Skeletal muscle cell (primary cell): ENCODE data around the gene FYB1.

Source experiments
- DNase-seq: peaks from one replicate; pipeline ENCODE4 v3.0.0-alpha.2; 2010; ENCODE audit warnings: low read depth
- H3K4me3 ChIP-seq: 2 replicates; pipeline ENCODE4 v1.5.1; 2011; ENCODE audit warnings: low read depth, mild to moderate bottlenecking, control low read depth, low read length, moderate library complexity

FYB1 gene

GRCh38 chr5:39167141-39167971 lies 52.0 kb downstream of the FYB1 start:
- DNase-seq = no peak
- no peak overlapping the region for H3K4me3 ChIP-seq

- no peak for DNase-seq
Observed at GRCh38 chr5:39164529-39165402, 54.6 kb downstream of the FYB1 start.

GRCh38 chr5:39164016-39164415 lies 55.3 kb downstream of the FYB1 start:
- no peak for DNase-seq
- no peak overlapping the region for H3K4me3 ChIP-seq

More at GRCh38 chr5:39164529-39165402, 54.6 kb downstream of the FYB1 start:
- H3K4me3 ChIP-seq = no peak overlapping the region

DNA sequence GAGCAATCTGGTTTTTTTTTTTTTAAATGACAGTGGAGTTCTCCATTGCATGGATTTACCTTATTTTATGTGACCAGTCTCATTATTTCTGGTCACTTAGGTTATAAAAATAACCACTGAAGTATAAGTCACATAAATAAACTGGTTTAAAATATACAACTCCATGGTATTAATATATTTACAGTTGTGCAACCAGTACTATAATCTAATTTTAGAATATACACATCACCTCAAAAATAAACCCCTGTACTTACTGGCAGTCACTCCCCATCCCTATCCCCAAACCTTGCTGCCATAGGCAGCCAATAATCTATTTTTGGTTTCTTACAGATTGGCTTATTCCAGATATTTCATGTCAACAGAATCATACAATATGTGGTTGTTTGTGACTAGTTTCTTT lies 57.8 kb downstream of the FYB1 start:
- H3K4me3 ChIP-seq = no peak overlapping the region
- DNase-seq = no peak

DNA sequence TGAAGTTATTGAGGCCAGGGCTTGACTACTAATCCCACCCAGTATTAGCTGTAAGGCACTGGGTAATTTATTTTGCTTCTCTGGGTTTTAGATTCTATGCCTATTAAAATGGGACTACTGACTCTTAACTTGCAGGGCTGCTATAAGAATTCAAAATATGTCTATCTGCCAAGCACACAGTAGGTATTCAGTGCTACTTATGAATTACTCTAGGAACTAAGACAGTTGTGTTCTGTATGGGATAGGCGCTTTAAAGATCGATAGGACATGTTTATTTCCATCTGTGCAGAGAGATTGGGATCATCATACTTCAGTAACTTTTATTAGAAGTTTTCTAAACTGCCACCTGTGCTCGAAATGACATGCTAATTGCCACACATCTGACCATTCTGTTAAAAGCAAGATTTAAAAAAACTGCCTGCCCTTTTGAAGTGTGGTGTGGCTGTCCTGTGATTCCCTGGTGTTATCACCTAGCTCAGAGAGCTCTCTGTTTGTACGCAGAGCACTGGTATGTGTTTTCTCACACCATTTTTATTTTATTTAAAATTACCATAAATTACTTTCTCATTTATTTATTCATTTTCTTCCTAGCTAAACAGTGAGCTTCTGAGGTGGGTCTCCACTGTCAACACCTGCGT lies 58.7 kb downstream of the FYB1 start:
- no peak overlapping the region for H3K4me3 ChIP-seq
- DNase-seq = no peak

DNA sequence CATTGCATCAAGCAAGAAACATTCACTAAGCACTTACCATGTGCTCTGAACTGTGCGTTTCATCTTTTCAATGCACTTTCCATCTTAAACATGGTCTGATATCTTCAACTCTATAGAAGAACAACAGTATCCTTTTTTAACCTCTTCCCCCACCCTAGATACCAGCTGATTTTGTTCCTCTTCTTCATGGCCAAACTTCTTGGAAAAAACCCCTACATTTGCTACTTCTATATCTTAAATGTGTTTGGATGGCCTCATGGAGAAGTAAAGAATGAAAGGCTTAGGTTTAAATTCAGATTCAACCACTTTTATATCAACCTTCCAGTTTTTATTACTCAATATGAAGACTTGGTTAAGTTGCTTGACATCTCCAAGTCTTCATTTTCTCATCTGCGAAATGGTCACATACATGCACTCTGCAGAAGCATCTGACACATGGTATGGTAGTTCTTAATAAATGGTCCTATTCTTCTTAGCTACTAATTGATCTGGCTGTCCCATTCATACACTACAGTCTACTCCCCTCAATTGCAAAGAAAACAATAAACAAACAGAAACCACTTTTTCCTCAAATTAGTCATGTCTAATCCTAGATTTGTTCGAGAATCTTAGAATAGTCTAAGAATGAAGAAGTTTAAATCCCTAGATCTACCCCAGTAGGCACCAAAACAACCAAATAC lies 59.4 kb downstream of the FYB1 start:
- no peak for DNase-seq
- H3K4me3 ChIP-seq = no peak overlapping the region

GRCh38 chr5:39158786-39159185 lies 60.6 kb downstream of the FYB1 start:
- H3K4me3 ChIP-seq = no peak overlapping the region
- no peak for DNase-seq

DNA sequence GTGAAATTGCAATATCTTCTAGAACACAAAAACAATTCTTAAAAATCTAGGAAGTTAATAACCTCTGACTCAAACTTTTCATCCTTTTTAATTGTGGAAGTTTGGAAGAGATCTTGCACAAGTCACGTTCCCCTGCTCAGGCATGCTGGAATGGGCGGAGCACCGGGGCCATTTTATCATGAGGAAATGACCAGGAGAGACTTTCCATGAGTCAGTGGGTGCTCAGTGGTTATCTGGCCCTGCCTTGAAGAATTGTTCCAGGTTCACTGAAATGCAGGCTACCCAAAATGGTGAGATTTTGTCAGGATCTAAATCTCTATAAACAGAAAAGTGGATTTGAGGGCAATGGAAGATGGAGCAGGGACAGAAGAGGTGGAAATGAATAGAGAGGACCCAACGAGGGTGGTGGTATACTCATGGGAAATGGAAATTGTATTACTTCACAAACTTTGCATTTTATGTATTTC lies 61.2 kb downstream of the FYB1 start:
- no peak for DNase-seq
- H3K4me3 ChIP-seq = no peak overlapping the region

DNA sequence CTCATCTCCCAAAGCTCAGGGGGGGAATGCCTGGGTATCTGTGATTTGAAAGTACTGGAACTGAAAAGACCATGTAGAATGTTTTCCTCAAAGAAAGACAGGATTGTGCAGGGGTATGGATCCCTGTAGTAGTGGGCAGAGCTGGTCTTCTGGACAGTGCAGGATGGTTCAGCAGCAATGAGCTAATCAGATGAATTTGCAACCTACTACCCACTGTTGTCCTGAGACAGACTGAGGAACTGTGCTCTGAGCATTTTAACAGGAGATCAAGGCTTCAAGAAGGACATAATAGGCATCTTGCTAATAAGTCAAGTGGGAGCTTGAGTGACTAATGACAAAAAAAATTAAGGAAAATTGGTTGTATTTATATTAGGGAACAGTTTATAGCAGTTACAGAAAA lies 61.7 kb downstream of the FYB1 start:
- DNase-seq = no peak
- H3K4me3 ChIP-seq = no peak overlapping the region

- no peak for DNase-seq
- H3K4me3 ChIP-seq = no peak overlapping the region
Observed at GRCh38 chr5:39156082-39156481, 63.3 kb downstream of the FYB1 start.

DNA sequence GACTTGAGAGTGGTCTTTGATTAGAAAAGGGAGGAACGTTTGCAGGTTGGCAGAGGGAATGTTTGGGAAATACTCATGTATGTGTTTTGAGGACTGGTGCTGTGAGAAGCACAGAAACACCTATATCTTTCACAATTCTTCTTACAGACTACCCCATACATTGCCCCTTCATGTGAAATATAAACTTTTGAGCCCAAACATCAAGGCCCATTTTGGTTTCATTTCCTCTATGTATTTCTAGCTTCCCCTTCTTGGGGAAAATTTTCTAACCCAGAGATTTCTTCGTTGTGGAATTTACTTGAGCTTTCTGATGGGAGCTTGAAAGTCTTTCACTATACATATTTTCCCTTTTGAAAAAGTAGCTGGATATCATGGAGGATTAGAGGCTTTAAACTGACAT lies 67.6 kb downstream of the FYB1 start:
- H3K4me3 ChIP-seq = no peak overlapping the region
- no peak for DNase-seq

GRCh38 chr5:39149966-39150365 lies 69.4 kb downstream of the FYB1 start:
- no peak overlapping the region for H3K4me3 ChIP-seq
- no peak for DNase-seq

GRCh38 chr5:39148983-39149534 lies 70.3 kb downstream of the FYB1 start:
- no peak overlapping the region for H3K4me3 ChIP-seq
- no peak for DNase-seq

GRCh38 chr5:39146831-39147540 lies 72.4 kb downstream of the FYB1 start:
- no peak for DNase-seq
- no peak overlapping the region for H3K4me3 ChIP-seq

GRCh38 chr5:39143151-39143860 lies 76.1 kb downstream of the FYB1 start:
- H3K4me3 ChIP-seq = no peak overlapping the region

GRCh38 chr5:39140558-39141168 lies 78.7 kb downstream of the FYB1 start:
- DNase-seq = no peak
- no peak overlapping the region for H3K4me3 ChIP-seq

More at GRCh38 chr5:39143151-39143860, 76.1 kb downstream of the FYB1 start:
- DNase-seq = no peak

GRCh38 chr5:39138892-39139291 lies 80.5 kb downstream of the FYB1 start:
- H3K4me3 ChIP-seq = no peak overlapping the region
- DNase-seq = peak; percentile 39
